ENCODE data around the gene SYNGR2. TPM values are rescaled to one million over a fixed set of nuclear protein-coding genes. Genes with fewer than 3 reads are reported as not detected.

The SYNGR2 gene
- polyA plus RNA-seq, 3 donors: 270 to 402 (median 350) TPM

- H3K4me3 ChIP-seq (replicated peaks in 1 of 3; ENCODE audit: low read depth in 2 of 3, low read length in 3 of 3): no peak overlapping the region
- WGBS (ENCODE audit: insufficient coverage): 100% methylated on average over 2 of the region's 5 CpGs
- Mint-ChIP-seq H3K27me3 (ENCODE audit: low read depth in 3 of 3) (no peaks in the 10 kb centered on the region), H3K4me3 (no peak overlapping the region), H3K4me1 (peaks cover 21% of the 10 kb centered on the region), H3K27ac (peak overlapping the region in 1 of 7 donors; percentile 47), H3K9me3 (peaks cover 0 to 3% (median 0%) of the 10 kb centered on the region in 7 donors), H3K36me3 (peaks cover 17 to 40% of the 10 kb centered on the region in 2 donors)
- no peak overlapping the region for H3K4me2 ChIP-seq (replicated peaks; ENCODE audit: extremely low read depth, low read length, poor library complexity, severe bottlenecking)
- no peak for TF ChIP-seq CTCF (IDR thresholded peaks at IDR 0.05)
- no peak for DNase-seq
- peak overlapping the region in 1 of 2 donors; percentile 84 for H3K27ac ChIP-seq (ENCODE audit: low read depth in 1 of 2, low read length in 2 of 2)
- intact Hi-C loops (cut with micrococcal nuclease): no loop called here
- H3K4me1 ChIP-seq (ENCODE audit: control insufficient read depth in 1 of 2, insufficient read depth in 2 of 2, low read length in 2 of 2): peaks cover 28 to 30% of the 10 kb centered on the region in 2 donors
- H4K20me1 ChIP-seq (ENCODE audit: insufficient read depth, low read length): no peaks in the 10 kb centered on the region
- peaks cover 8 to 28% of the 10 kb centered on the region in 2 donors for H3K36me3 ChIP-seq (replicated peaks in 1 of 2; ENCODE audit: control insufficient read depth in 1 of 2, insufficient read depth in 2 of 2, low read length in 2 of 2)
- H3K27me3 ChIP-seq (ENCODE audit: control insufficient read depth in 2 of 2, insufficient read depth in 2 of 2, low read length in 2 of 2): no peaks in the 10 kb centered on the region
- H3K9me3 ChIP-seq (replicated peaks in 1 of 2; ENCODE audit: control insufficient read depth in 1 of 2, insufficient read depth in 1 of 2, low read length in 2 of 2): peaks cover 0 to 4% of the 10 kb centered on the region in 2 donors
- H3K9ac ChIP-seq (ENCODE audit: insufficient read depth, low read length, poor library complexity, severe bottlenecking): no peak overlapping the region
- no peaks in the 10 kb centered on the region for H3K79me2 ChIP-seq (ENCODE audit: insufficient read depth, low read length)
- no peak overlapping the region for H2AFZ ChIP-seq (ENCODE audit: insufficient read depth, low read depth, low read length, poor library complexity, severe bottlenecking)
Observed at GRCh38 chr17:78196716-78197115, 28.3 kb downstream of the SYNGR2 start.

GRCh38 chr17:78197147-78197832, 28.9 kb downstream of the SYNGR2 start:
- peaks cover 28 to 30% of the 10 kb centered on the region in 2 donors for H3K4me1 ChIP-seq (ENCODE audit: control insufficient read depth in 1 of 2, insufficient read depth in 2 of 2, low read length in 2 of 2)
- intact Hi-C loops (cut with micrococcal nuclease): no loop called here
- no peak overlapping the region for H3K9ac ChIP-seq (ENCODE audit: insufficient read depth, low read length, poor library complexity, severe bottlenecking)
- H3K36me3 Mint-ChIP-seq: peaks cover 14 to 36% of the 10 kb centered on the region in 2 donors
- peak overlapping the region in 1 of 2 donors; percentile 15 for H3K4me3 Mint-ChIP-seq
- peak overlapping the region; percentile 84 to 91 for H3K27ac ChIP-seq (ENCODE audit: low read depth in 1 of 2, low read length in 2 of 2)
- no peak overlapping the region for H2AFZ ChIP-seq (ENCODE audit: insufficient read depth, low read depth, low read length, poor library complexity, severe bottlenecking)
- WGBS (ENCODE audit: insufficient coverage): 99% methylated on average over 9 of the region's 9 CpGs
- H3K27me3 ChIP-seq (ENCODE audit: control insufficient read depth in 2 of 2, insufficient read depth in 2 of 2, low read length in 2 of 2): no peaks in the 10 kb centered on the region
- H3K4me3 ChIP-seq (replicated peaks in 1 of 3; ENCODE audit: low read depth in 2 of 3, low read length in 3 of 3): no peak overlapping the region
- no peaks in the 10 kb centered on the region for H3K27me3 Mint-ChIP-seq (ENCODE audit: low read depth in 3 of 3)
- H3K9me3 Mint-ChIP-seq: peaks cover 0 to 3% (median 0%) of the 10 kb centered on the region in 7 donors
- H3K9me3 ChIP-seq (replicated peaks in 1 of 2; ENCODE audit: control insufficient read depth in 1 of 2, insufficient read depth in 1 of 2, low read length in 2 of 2): peaks cover 0 to 4% of the 10 kb centered on the region in 2 donors
- no peaks in the 10 kb centered on the region for H4K20me1 ChIP-seq (ENCODE audit: insufficient read depth, low read length)
- no peaks in the 10 kb centered on the region for H3K79me2 ChIP-seq (ENCODE audit: insufficient read depth, low read length)
- H3K4me1 Mint-ChIP-seq: peaks cover 21% of the 10 kb centered on the region
- DNase-seq: no peak
- no peak overlapping the region for H3K4me2 ChIP-seq (replicated peaks; ENCODE audit: extremely low read depth, low read length, poor library complexity, severe bottlenecking)
- TF ChIP-seq CTCF (IDR thresholded peaks at IDR 0.05): no peak
- peaks cover 8 to 28% of the 10 kb centered on the region in 2 donors for H3K36me3 ChIP-seq (replicated peaks in 1 of 2; ENCODE audit: control insufficient read depth in 1 of 2, insufficient read depth in 2 of 2, low read length in 2 of 2)
- peak overlapping the region; percentile 95 to 99 (median 98) for H3K27ac Mint-ChIP-seq

Measured in CD14-positive monocyte (primary cell).